Right lobe of liver (tissue), 4 donors: ENCODE measurements around the gene DST.

Experiments
- CTCF ChIP-seq, 4 donors: fragments of 200-600 bp in 3 of 4; fragments of 450-650 bp in 1 of 4; IDR thresholded peaks; one replicate each; pipeline versions ENCODE4 v1.5.1 to v1.8.0; 2016 to 2022; ENCODE audit warnings: antibody characterized with exemption in 4 of 4, mild to moderate bottlenecking in 2 of 4
- POLR2A ChIP-seq: fragments of 450-650 bp; IDR thresholded peaks from one replicate; pipeline ENCODE4 v1.6.1; 2017; ENCODE audit warnings: antibody characterized with exemption, mild to moderate bottlenecking
- donor health status: DM: no; HTN: no; CAD: no.
- donor health status: DM: no; HTN: no; CAD: no.
- donor health status: DM: no; HTN: yes; CAD: no.

DNA sequence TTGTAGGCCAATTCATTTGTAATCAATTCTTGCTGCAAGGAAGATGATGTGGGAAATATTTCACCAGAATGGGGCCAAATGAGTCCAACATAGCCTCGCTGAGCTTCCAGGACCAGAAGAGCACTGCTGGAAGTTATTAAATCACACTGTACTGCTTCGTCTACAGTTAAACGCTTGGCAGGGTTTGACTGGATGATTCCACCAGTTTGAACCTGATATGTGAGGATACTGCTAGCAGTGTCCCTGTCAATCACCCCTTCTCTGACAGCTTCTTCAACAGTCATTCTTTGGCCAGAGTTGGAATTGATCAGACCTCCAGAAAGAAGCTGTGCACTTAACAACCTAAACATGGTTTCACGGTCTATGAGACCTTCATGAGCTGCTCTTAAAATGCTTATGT is 34.4 kb downstream of the DST start:
- TF ChIP-seq CTCF (IDR thresholded peaks at IDR 0.05) (no peak), POLR2A (no peak)
